IMR-90 (cell line): ENCODE results near the gene ZNF282. TPM values are rescaled to one million over a fixed set of nuclear protein-coding genes. Genes with fewer than 3 reads are reported as not detected.

Experiments
- ATAC-seq: fragments of 200-7000 bp; cut with Tn5 transposase; 2 replicates; pipeline ENCODE4 v1.9.1; 2020; ENCODE audit warnings: low read depth, mild to moderate bottlenecking, moderate library complexity
- BruUV-seq: library from RNA; stranded (reverse); fragments of 400-500 nt; replicated peaks from 2 replicates; lab custom pipeline; 2021; lab: Mats Ljungman, UMichigan
- CTCF ChIA-PET: fragments of 300-600 bp; formaldehyde crosslinking; extraction: SDS; loops from one replicate; lab custom pipeline; 2021; ENCODE audit warnings: antibody characterized with exemption; lab: Yijun Ruan, JAX
- POLR2A ChIA-PET: fragments of 300-600 bp; sonication (Branson Sonifier 250); formaldehyde crosslinking; loops from one replicate; lab custom pipeline; 2022; ENCODE audit warnings: antibody characterized with exemption; ENCODE audit not compliant: unreplicated experiment; lab: Charles Lee
- DNase-seq: peaks from one replicate; pipeline ENCODE4 v3.0.0; 2013
- H2AFZ ChIP-seq: replicated peaks from 2 replicates; pipeline ENCODE3; 2013; ENCODE audit warnings: low read length, mild to moderate bottlenecking; ENCODE audit not compliant: poor library complexity
- H2AK5ac ChIP-seq: 2 replicates; pipeline ENCODE4 v1.6.1; 2013; ENCODE audit warnings: low read depth, low read length, inconsistent platforms
- H2AK9ac ChIP-seq: replicated peaks from 2 replicates; pipeline ENCODE3; 2013; ENCODE audit warnings: mild to moderate bottlenecking, low read depth, low read length, moderate library complexity; ENCODE audit not compliant: poor library complexity
- H2BK120ac ChIP-seq: 2 replicates; pipeline ENCODE4 v1.6.1; 2013; ENCODE audit warnings: low read depth, low read length, inconsistent platforms
- H2BK15ac ChIP-seq: 3 replicates; pipeline ENCODE4 v1.6.1; 2013; ENCODE audit warnings: low read depth, low read length, inconsistent platforms
- H2BK20ac ChIP-seq: 2 replicates; pipeline ENCODE4 v1.6.1; 2013; ENCODE audit warnings: low read depth, mild to moderate bottlenecking, inconsistent platforms, low read length, moderate library complexity
- H2BK5ac ChIP-seq: 2 replicates; pipeline ENCODE4 v1.6.1; 2013; ENCODE audit warnings: mild to moderate bottlenecking, low read depth, low read length, inconsistent platforms; ENCODE audit not compliant: poor library complexity, severe bottlenecking
- H3K14ac ChIP-seq: replicated peaks from 2 replicates; pipeline ENCODE4 v1.6.1; 2013; ENCODE audit warnings: low read depth, low read length, inconsistent platforms
- H3K18ac ChIP-seq: 2 replicates; pipeline ENCODE4 v1.6.1; 2013; ENCODE audit warnings: low read depth, low read length, control low read depth
- H3K23ac ChIP-seq: 2 replicates; pipeline ENCODE4 v1.6.1; 2013; ENCODE audit warnings: low read depth, low read length, inconsistent platforms
- H3K27ac ChIP-seq: 2 replicates; pipeline ENCODE4 v1.5.1; 2013; ENCODE audit warnings: mild to moderate bottlenecking, control low read depth, low read length; ENCODE audit not compliant: insufficient read depth
- H3K27me3 ChIP-seq: 2 replicates; pipeline ENCODE4 v1.6.1; 2013; ENCODE audit warnings: low read length; ENCODE audit not compliant: control insufficient read depth, insufficient read depth
- H3K36me3 ChIP-seq: 2 replicates; pipeline ENCODE4 v1.6.1; 2013; ENCODE audit warnings: low read length, mixed read lengths; ENCODE audit not compliant: control insufficient read depth, insufficient read depth
- H3K4ac ChIP-seq: 2 replicates; pipeline ENCODE4 v1.6.1; 2013; ENCODE audit warnings: low read depth, low read length, inconsistent platforms
- H3K4me1 ChIP-seq: 2 replicates; pipeline ENCODE4 v1.6.1; 2013; ENCODE audit warnings: low read length, mixed read lengths; ENCODE audit not compliant: control insufficient read depth, insufficient read depth
- H3K4me2 ChIP-seq: 2 replicates; pipeline ENCODE4 v1.6.1; 2013; ENCODE audit warnings: low read depth, mild to moderate bottlenecking, control low read depth, low read length, moderate library complexity
- H3K4me3 ChIP-seq: 2 replicates; pipeline ENCODE4 v1.5.1; 2013; ENCODE audit warnings: low read depth, mild to moderate bottlenecking, control low read depth, low read length, moderate library complexity; ENCODE audit not compliant: insufficient read depth
- H3K56ac ChIP-seq: 2 replicates; pipeline ENCODE4 v1.6.1; 2013; ENCODE audit warnings: low read length, inconsistent platforms; ENCODE audit not compliant: insufficient read depth; ENCODE audit errors: extremely low read depth
- H3K79me1 ChIP-seq, 2 experiments: 2 replicates each; pipeline ENCODE4 v1.6.1; 2013; ENCODE audit warnings: low read length in 2 of 2, inconsistent platforms in 1 of 2, low read depth in 1 of 2
- H3K9ac ChIP-seq: 2 replicates; pipeline ENCODE4 v1.6.1; 2013; ENCODE audit warnings: low read depth, low read length, control low read depth
- H3K9me1 ChIP-seq: 2 replicates; pipeline ENCODE4 v1.6.1; 2013; ENCODE audit warnings: low read length, inconsistent platforms; ENCODE audit not compliant: insufficient read depth
- H3K9me3 ChIP-seq: 2 replicates; pipeline ENCODE4 v1.6.1; 2013; ENCODE audit warnings: low read length; ENCODE audit not compliant: control insufficient read depth, insufficient read depth
- H4K20me1 ChIP-seq: 2 replicates; pipeline ENCODE4 v1.6.1; 2013; ENCODE audit warnings: low read length, inconsistent platforms; ENCODE audit not compliant: insufficient read depth
- H4K5ac ChIP-seq: 2 replicates; pipeline ENCODE4 v1.6.1; 2013; ENCODE audit warnings: mild to moderate bottlenecking, low read depth, low read length, control low read depth
- H4K8ac ChIP-seq, 2 experiments: 2 replicates each; pipeline ENCODE4 v1.6.1; 2013; ENCODE audit warnings: low read depth in 2 of 2, low read length in 2 of 2, control low read depth in 1 of 2, inconsistent platforms in 1 of 2
- H4K91ac ChIP-seq: 2 replicates; pipeline ENCODE4 v1.6.1; 2013; ENCODE audit warnings: low read depth, low read length, inconsistent platforms; ENCODE audit not compliant: insufficient read depth
- BHLHE40 ChIP-seq: fragments of 150-350 bp; IDR thresholded peaks from 2 replicates; pipeline ENCODE4 v1.6.1; 2016; ENCODE audit warnings: mild to moderate bottlenecking, low read depth, low read length
- CEBPB ChIP-seq: IDR thresholded peaks from 2 replicates; pipeline ENCODE4 v1.6.1; 2012; ENCODE audit warnings: low read depth, low read length, improper control_type of control experiment
- CHD1 ChIP-seq: IDR thresholded peaks from 2 replicates; pipeline ENCODE4 v1.6.1; 2012; ENCODE audit warnings: low read depth, low read length, improper control_type of control experiment
- FOS ChIP-seq: fragments of 150-350 bp; IDR thresholded peaks from 2 replicates; pipeline ENCODE4 v1.6.1; 2016; ENCODE audit warnings: low read depth, low read length
- MAFK ChIP-seq: IDR thresholded peaks from 2 replicates; pipeline ENCODE4 v1.6.1; 2012; ENCODE audit warnings: low read depth, low read length, improper control_type of control experiment
- MAZ ChIP-seq: IDR thresholded peaks from 2 replicates; pipeline ENCODE4 v1.6.1; 2012; ENCODE audit warnings: low read depth, mild to moderate bottlenecking, low read length, improper control_type of control experiment, moderate library complexity, borderline replicate concordance
- MXI1 ChIP-seq: IDR thresholded peaks from 2 replicates; pipeline ENCODE4 v1.6.1; 2012; ENCODE audit warnings: low read depth, mild to moderate bottlenecking, low read length, moderate library complexity, borderline replicate concordance
- NFE2L2 ChIP-seq: fragments of 150-350 bp; IDR thresholded peaks from 2 replicates; pipeline ENCODE4 v1.6.1; 2016; ENCODE audit warnings: low read depth, mild to moderate bottlenecking, low read length
- POLR2A ChIP-seq: IDR thresholded peaks from 2 replicates; pipeline ENCODE4 v1.6.1; 2012; ENCODE audit warnings: mild to moderate bottlenecking, low read depth, low read length
- RAD21 ChIP-seq: IDR thresholded peaks from 2 replicates; pipeline ENCODE4 v1.6.1; 2012; ENCODE audit warnings: low read length, improper control_type of control experiment
- RCOR1 ChIP-seq: IDR thresholded peaks from 2 replicates; pipeline ENCODE4 v1.6.1; 2012; ENCODE audit warnings: mild to moderate bottlenecking, low read length, improper control_type of control experiment; ENCODE audit not compliant: insufficient replicate concordance
- RFX5 ChIP-seq: IDR thresholded peaks from 2 replicates; pipeline ENCODE4 v1.8.0; 2012; ENCODE audit warnings: low read depth, mild to moderate bottlenecking, low read length, moderate library complexity
- SMC3 ChIP-seq: fragments of 150-350 bp; IDR thresholded peaks from 2 replicates; pipeline ENCODE4 v1.6.1; 2016; ENCODE audit warnings: low read depth, mild to moderate bottlenecking, antibody characterized with exemption, low read length, moderate library complexity
- WGBS, 2 experiments: methylation state at CpG; one replicate each; pipeline versions ENCODE4 v1.1.5 to v1.1.7; 2013; ENCODE audit warnings: missing lambda C conversion rate in 2 of 2; ENCODE audit not compliant: insufficient read length in 1 of 2; ENCODE audit errors: extremely low coverage in 2 of 2; 5-methylcytosine and 5-hydroxymethylcytosine counted together
- dilution Hi-C: fragments of 300-500 bp; cut with HindIII; formaldehyde crosslinking; loops from one replicate; pipeline ENCODE4 v1.14.3; 2018; ENCODE audit warnings: low sequenced_read_pairs; ENCODE audit not compliant: unreplicated experiment
- in situ Hi-C: fragments of 300-500 bp; cut with MboI; formaldehyde crosslinking; loops from 3 replicates; pipeline ENCODE4 v1.14.3; 2019; ENCODE audit warnings: low sequenced_read_pairs, inconsistent platforms, mixed read lengths
- intact Hi-C: fragments of 100-400 bp; cut with micrococcal nuclease; formaldehyde crosslinking; loops from 2 replicates; pipeline ENCODE4 v1.10.0; 2022
- polyA plus RNA-seq, 3 experiments: library from polyadenylated mRNA; depleted of rRNA; stranded (reverse); fragments of >200 nt; gene quantifications; 2 replicates each; pipeline ENCODE4 v1.2.3, GENCODE V29; 2012; ENCODE audit warnings: low replicate concordance in 1 of 3
- total RNA-seq: library from RNA; depleted of rRNA; stranded (reverse); fragments of >200 nt; gene quantifications from 2 replicates; pipeline ENCODE4 v1.2.3, GENCODE V29; 2012
- TF ChIP-seq, protein P1 (sequence below): conservative IDR thresholded peaks from 2 replicates; pipeline ENCODE4 v1.5.1; 2012; ENCODE audit warnings: mild to moderate bottlenecking, low read depth, low read length, improper control_type of control experiment
- TF ChIP-seq, protein P2 (sequence below): fragments of 150-350 bp; IDR thresholded peaks from 2 replicates; pipeline ENCODE4 v1.6.1; 2016; ENCODE audit warnings: low read depth, mild to moderate bottlenecking, low read length, moderate library complexity, borderline replicate concordance
- TF ChIP-seq, protein P3 (sequence below): fragments of 150-350 bp; IDR thresholded peaks from 2 replicates; pipeline ENCODE4 v1.6.1; 2017; ENCODE audit warnings: mild to moderate bottlenecking, antibody characterized with exemption, low read length, low read depth

The ZNF282 gene
- total and polyA plus RNA-seq, 2 of the 4 experiments (the other 2 are of a cell fraction), result 7.2 to 11.9 TPM

DNA sequence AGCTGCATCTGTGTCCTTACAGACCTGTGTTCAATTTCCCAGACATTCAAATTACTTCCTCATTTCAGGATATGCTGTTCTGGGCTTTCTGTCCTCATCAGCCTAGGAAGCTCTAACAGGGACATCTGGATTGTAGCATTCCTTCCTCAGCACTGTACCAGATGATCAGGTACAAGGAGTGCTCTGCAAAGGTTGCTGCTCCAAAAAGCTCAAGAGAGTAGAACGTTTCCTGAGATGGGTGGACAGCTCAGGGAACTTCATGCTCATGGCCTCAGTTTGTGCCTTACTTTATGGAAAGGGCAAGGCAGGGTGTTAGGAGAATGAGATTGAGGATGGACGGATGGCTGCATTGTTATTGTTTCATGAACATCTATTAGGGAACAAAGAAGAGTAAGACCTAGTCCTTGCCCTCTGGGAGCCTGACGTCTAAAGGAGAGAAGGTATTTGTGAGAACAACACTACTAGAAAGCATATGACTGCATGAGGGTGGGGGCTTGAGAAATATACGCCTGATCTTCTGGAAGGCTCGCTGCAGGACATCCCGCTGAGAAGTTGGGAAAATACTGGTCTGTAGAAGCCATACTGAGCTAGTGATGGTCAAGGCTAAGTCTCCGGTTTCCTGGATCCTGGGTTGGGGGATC is 33.6 kb downstream of the ZNF282 start:
- 0 out of 2 replicates have a peak overlapping the region, but pooled peaks have one; percentile 1 for H3K23ac ChIP-seq
- no peak overlapping the region for H4K5ac ChIP-seq
- H3K9me3 ChIP-seq, result no peaks in the 10 kb centered on the region
- TF ChIP-seq, protein P1, sequence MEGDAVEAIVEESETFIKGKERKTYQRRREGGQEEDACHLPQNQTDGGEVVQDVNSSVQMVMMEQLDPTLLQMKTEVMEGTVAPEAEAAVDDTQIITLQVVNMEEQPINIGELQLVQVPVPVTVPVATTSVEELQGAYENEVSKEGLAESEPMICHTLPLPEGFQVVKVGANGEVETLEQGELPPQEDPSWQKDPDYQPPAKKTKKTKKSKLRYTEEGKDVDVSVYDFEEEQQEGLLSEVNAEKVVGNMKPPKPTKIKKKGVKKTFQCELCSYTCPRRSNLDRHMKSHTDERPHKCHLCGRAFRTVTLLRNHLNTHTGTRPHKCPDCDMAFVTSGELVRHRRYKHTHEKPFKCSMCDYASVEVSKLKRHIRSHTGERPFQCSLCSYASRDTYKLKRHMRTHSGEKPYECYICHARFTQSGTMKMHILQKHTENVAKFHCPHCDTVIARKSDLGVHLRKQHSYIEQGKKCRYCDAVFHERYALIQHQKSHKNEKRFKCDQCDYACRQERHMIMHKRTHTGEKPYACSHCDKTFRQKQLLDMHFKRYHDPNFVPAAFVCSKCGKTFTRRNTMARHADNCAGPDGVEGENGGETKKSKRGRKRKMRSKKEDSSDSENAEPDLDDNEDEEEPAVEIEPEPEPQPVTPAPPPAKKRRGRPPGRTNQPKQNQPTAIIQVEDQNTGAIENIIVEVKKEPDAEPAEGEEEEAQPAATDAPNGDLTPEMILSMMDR, result no peak
- TF ChIP-seq SMC3, result no peak
- no peak for TF ChIP-seq FOS
- no peak for TF ChIP-seq MXI1
- TF ChIP-seq RFX5, result no peak
- TF ChIP-seq RAD21, result no peak
- TF ChIP-seq, protein P2, sequence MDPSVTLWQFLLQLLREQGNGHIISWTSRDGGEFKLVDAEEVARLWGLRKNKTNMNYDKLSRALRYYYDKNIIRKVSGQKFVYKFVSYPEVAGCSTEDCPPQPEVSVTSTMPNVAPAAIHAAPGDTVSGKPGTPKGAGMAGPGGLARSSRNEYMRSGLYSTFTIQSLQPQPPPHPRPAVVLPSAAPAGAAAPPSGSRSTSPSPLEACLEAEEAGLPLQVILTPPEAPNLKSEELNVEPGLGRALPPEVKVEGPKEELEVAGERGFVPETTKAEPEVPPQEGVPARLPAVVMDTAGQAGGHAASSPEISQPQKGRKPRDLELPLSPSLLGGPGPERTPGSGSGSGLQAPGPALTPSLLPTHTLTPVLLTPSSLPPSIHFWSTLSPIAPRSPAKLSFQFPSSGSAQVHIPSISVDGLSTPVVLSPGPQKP, result no peak
- TF ChIP-seq BHLHE40, result no peak
- TF ChIP-seq MAFK, result no peak
- no peak for TF ChIP-seq CHD1
- no peak for TF ChIP-seq MAZ
- no peak for TF ChIP-seq NFE2L2
- no peak for TF ChIP-seq RCOR1
- no peak for TF ChIP-seq POLR2A
- TF ChIP-seq, protein P3, sequence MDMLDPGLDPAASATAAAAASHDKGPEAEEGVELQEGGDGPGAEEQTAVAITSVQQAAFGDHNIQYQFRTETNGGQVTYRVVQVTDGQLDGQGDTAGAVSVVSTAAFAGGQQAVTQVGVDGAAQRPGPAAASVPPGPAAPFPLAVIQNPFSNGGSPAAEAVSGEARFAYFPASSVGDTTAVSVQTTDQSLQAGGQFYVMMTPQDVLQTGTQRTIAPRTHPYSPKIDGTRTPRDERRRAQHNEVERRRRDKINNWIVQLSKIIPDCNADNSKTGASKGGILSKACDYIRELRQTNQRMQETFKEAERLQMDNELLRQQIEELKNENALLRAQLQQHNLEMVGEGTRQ, result no peak
- TF ChIP-seq CEBPB, result no peak
- no peak for DNase-seq
- H3K4ac ChIP-seq, result no peak overlapping the region
- POLR2A ChIA-PET, result no interaction called here
- no peak overlapping the region for H4K8ac ChIP-seq
- no peak overlapping the region for H4K91ac ChIP-seq
- peaks cover 10% of the 10 kb centered on the region for H3K9me1 ChIP-seq
- peaks cover 14% of the 10 kb centered on the region for H3K36me3 ChIP-seq
- dilution Hi-C loops (no loop called here), in situ Hi-C loops (no loop called here), intact Hi-C loops (no loop called here)
- no peak overlapping the region for H3K27ac ChIP-seq
- H3K56ac ChIP-seq, result no peak overlapping the region
- H3K14ac ChIP-seq, result no peak overlapping the region
- H3K4me3 ChIP-seq, result no peak overlapping the region
- H3K9ac ChIP-seq, result no peak overlapping the region
- H3K4me1 ChIP-seq, result peaks cover 8% of the 10 kb centered on the region
- 40% methylated on average over 1 of the region's 7 CpGs; no CpG with 5 or more reads in 1 of the 2 experiments for WGBS, 2 experiments
- H2BK5ac ChIP-seq, result no peak overlapping the region
- no peak overlapping the region for H2AK9ac ChIP-seq
- H4K20me1 ChIP-seq, result no peaks in the 10 kb centered on the region; the same call in 1 of the 2 replicates
- BruUV-seq, result no TSS peak
- H2BK20ac ChIP-seq, result no peak overlapping the region
- H3K27me3 ChIP-seq, result no peaks in the 10 kb centered on the region
- 0 out of 4 replicates have a peak, but pooled peaks cover 0 to 3% of the 10 kb centered on the region in 2 experiments for H3K79me1 ChIP-seq
- no peak overlapping the region for H3K18ac ChIP-seq
- H2AFZ ChIP-seq, result no peak overlapping the region
- H2BK120ac ChIP-seq, result no peak overlapping the region
- no peak overlapping the region for H3K4me2 ChIP-seq
- H2BK15ac ChIP-seq, result no peak overlapping the region
- no peak overlapping the region for H2AK5ac ChIP-seq
- no peak for ATAC-seq
- CTCF ChIA-PET, result interaction anchor here (0.8 kb wide), 1 partner anchor 34 kb away, joined by 3 read pairs; the partner anchor contains the start of gene ZNF282
